HepG2 (cell line): ENCODE results near the gene KDM4E. TPM values are rescaled to one million over a fixed set of nuclear protein-coding genes. Genes with fewer than 3 reads are reported as not detected.

Source experiments
- BRCA1 ChIP-seq: sonication (generic); formaldehyde crosslinking; IDR thresholded peaks from 2 replicates; pipeline ENCODE4 v1.4.0; 2020; ENCODE audit warnings: missing genetic modification reagents
- HOXA5 ChIP-seq: sonication (generic); formaldehyde crosslinking; IDR thresholded peaks from 2 replicates; pipeline ENCODE4 v1.4.0; 2020; ENCODE audit warnings: missing genetic modification reagents
- KLF6 ChIP-seq: IDR thresholded peaks from 2 replicates; pipeline ENCODE4 v1.8.0; 2016; ENCODE audit warnings: missing biosample characterization, missing genetic modification reagents
- LCORL ChIP-seq, 2 experiments: fragments of 450-650 bp in 1 of 2; sonication (generic) in 1 of 2; formaldehyde crosslinking in 1 of 2; IDR thresholded peaks; 2 replicates each; pipeline versions ENCODE4 v1.5.0 to v1.6.1; 2017 to 2020; ENCODE audit warnings: antibody characterized with exemption in 1 of 2, missing genetic modification reagents in 1 of 2
- MEF2D ChIP-seq: sonication (generic); formaldehyde crosslinking; IDR thresholded peaks from 2 replicates; pipeline ENCODE4 v1.5.1; 2020; ENCODE audit warnings: mild to moderate bottlenecking, missing genetic modification reagents
- TEAD3 ChIP-seq: optimal IDR thresholded peaks from 2 replicates; pipeline ENCODE3; 2016; ENCODE audit warnings: borderline replicate concordance
- ZNF235 ChIP-seq: sonication (generic); formaldehyde crosslinking; IDR thresholded peaks from 2 replicates; pipeline ENCODE4 v1.8.1; 2023; ENCODE audit warnings: mild to moderate bottlenecking, missing genetic modification reagents, borderline replicate concordance
- ZNF292 ChIP-seq: sonication (generic); formaldehyde crosslinking; IDR thresholded peaks from 2 replicates; pipeline ENCODE4 v1.8.1; 2022; ENCODE audit warnings: mild to moderate bottlenecking, low read depth, missing genetic modification reagents, borderline replicate concordance
- ZNF558 ChIP-seq: sonication (generic); formaldehyde crosslinking; IDR thresholded peaks from 2 replicates; pipeline ENCODE4 v1.9.0; 2022; ENCODE audit warnings: mild to moderate bottlenecking, missing genetic modification reagents, borderline replicate concordance
- ZNF564 ChIP-seq: sonication (generic); formaldehyde crosslinking; IDR thresholded peaks from 2 replicates; pipeline ENCODE4 v1.8.1; 2023; ENCODE audit warnings: mild to moderate bottlenecking, missing genetic modification reagents
- polyA plus RNA-seq, 8 experiments: library from polyadenylated mRNA; depleted of rRNA in 3 of 8; stranded (reverse) in 7 of 8; unstranded in 1 of 8; fragments of >200 nt; fragmentation: Illumina TruSeq in 4 of 8; extraction: Trizol in 4 of 8; gene quantifications; 2 replicates each; pipeline versions ENCODE4 v1.2.1 to v1.2.3, GENCODE V29; 2011 to 2016; ENCODE audit warnings: low read depth in 4 of 8, missing spikeins in 1 of 8, mixed read lengths in 1 of 8; ENCODE audit not compliant: insufficient read depth in 1 of 8
- total RNA-seq, 5 experiments: library from RNA; depleted of rRNA; stranded (reverse); fragments of >200 nt; fragmentation: Illumina TruSeq; extraction: Trizol; gene quantifications; 2 replicates each; pipeline ENCODE4 v1.2.3, GENCODE V29; 2016; ENCODE audit warnings: low read depth in 1 of 5
- TF ChIP-seq, protein P1 (sequence below): sonication (generic); formaldehyde crosslinking; IDR thresholded peaks from 2 replicates; pipeline ENCODE4 v1.5.0; 2020; ENCODE audit warnings: missing genetic modification reagents
- TF ChIP-seq, protein P2 (sequence below): sonication (generic); formaldehyde crosslinking; IDR thresholded peaks from 2 replicates; pipeline ENCODE4 v1.5.0; 2020; ENCODE audit warnings: mild to moderate bottlenecking, missing genetic modification reagents, moderate library complexity
- TF ChIP-seq, protein P3 (sequence below): sonication (generic); formaldehyde crosslinking; IDR thresholded peaks from 2 replicates; pipeline ENCODE4 v1.4.0; 2020; ENCODE audit warnings: mild to moderate bottlenecking, missing genetic modification reagents, borderline replicate concordance
- TF ChIP-seq, protein P4 (sequence below): sonication (generic); formaldehyde crosslinking; IDR thresholded peaks from 2 replicates; pipeline ENCODE4 v1.9.0; 2021; ENCODE audit warnings: mild to moderate bottlenecking, missing genetic modification reagents
- TF ChIP-seq, protein P5 (sequence below): IDR thresholded peaks from 2 replicates; pipeline ENCODE4 v1.6.1; 2016
- TF ChIP-seq, protein P6 (sequence below): sonication (generic); formaldehyde crosslinking; IDR thresholded peaks from 2 replicates; pipeline ENCODE4 v1.4.0; 2020; ENCODE audit warnings: mild to moderate bottlenecking, missing genetic modification reagents

Gene KDM4E
- total and polyA plus RNA-seq, 2 of the 13 experiments (the other 11 are each of a cell fraction or from before 2014, with no cell fraction given), result not detected

DNA sequence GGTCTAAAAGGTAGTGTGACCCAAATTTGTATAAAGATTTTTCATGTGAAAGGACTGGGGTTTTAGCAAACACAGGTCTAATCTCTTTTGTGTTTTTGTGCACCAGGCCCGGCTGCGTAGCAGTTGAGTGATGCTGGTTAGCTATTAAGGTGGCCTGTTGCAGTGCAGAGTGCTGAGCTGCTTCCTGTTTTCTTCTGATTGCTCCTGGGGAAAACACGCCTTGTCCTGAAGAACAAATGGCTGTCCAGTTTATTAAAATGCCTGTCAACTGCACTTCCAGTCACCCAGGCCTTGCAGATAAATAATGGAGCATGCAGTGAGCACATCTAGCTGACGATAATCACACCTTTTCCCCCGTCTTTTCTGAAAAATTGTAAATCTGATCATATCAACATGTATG is 43.5 kb downstream of the KDM4E start (continued):
- TF ChIP-seq, protein P1, sequence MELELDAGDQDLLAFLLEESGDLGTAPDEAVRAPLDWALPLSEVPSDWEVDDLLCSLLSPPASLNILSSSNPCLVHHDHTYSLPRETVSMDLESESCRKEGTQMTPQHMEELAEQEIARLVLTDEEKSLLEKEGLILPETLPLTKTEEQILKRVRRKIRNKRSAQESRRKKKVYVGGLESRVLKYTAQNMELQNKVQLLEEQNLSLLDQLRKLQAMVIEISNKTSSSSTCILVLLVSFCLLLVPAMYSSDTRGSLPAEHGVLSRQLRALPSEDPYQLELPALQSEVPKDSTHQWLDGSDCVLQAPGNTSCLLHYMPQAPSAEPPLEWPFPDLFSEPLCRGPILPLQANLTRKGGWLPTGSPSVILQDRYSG (CRISPR knock-in tag), result 0 out of 2 replicates have a peak, but pooled peaks have one; percentile 19
- TF ChIP-seq, protein P2, sequence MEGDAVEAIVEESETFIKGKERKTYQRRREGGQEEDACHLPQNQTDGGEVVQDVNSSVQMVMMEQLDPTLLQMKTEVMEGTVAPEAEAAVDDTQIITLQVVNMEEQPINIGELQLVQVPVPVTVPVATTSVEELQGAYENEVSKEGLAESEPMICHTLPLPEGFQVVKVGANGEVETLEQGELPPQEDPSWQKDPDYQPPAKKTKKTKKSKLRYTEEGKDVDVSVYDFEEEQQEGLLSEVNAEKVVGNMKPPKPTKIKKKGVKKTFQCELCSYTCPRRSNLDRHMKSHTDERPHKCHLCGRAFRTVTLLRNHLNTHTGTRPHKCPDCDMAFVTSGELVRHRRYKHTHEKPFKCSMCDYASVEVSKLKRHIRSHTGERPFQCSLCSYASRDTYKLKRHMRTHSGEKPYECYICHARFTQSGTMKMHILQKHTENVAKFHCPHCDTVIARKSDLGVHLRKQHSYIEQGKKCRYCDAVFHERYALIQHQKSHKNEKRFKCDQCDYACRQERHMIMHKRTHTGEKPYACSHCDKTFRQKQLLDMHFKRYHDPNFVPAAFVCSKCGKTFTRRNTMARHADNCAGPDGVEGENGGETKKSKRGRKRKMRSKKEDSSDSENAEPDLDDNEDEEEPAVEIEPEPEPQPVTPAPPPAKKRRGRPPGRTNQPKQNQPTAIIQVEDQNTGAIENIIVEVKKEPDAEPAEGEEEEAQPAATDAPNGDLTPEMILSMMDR, result no peak
- TF ChIP-seq BRCA1 (CRISPR knock-in tag), result 0 out of 2 replicates have a peak, but pooled peaks have one; percentile 75
- TF ChIP-seq, protein P3, sequence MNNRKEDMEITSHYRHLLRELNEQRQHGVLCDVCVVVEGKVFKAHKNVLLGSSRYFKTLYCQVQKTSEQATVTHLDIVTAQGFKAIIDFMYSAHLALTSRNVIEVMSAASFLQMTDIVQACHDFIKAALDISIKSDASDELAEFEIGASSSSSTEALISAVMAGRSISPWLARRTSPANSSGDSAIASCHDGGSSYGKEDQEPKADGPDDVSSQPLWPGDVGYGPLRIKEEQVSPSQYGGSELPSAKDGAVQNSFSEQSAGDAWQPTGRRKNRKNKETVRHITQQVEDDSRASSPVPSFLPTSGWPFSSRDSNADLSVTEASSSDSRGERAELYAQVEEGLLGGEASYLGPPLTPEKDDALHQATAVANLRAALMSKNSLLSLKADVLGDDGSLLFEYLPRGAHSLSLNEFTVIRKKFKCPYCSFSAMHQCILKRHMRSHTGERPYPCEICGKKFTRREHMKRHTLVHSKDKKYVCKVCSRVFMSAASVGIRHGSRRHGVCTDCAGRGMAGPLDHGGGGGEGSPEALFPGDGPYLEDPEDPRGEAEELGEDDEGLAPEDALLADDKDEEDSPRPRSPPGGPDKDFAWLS (CRISPR knock-in tag), result no peak
- peak; percentile 24; the same call in 1 of the 2 replicates for TF ChIP-seq KLF6 (CRISPR knock-in tag)
- no peak for TF ChIP-seq ZNF558 (CRISPR knock-in tag)
- TF ChIP-seq, protein P4, sequence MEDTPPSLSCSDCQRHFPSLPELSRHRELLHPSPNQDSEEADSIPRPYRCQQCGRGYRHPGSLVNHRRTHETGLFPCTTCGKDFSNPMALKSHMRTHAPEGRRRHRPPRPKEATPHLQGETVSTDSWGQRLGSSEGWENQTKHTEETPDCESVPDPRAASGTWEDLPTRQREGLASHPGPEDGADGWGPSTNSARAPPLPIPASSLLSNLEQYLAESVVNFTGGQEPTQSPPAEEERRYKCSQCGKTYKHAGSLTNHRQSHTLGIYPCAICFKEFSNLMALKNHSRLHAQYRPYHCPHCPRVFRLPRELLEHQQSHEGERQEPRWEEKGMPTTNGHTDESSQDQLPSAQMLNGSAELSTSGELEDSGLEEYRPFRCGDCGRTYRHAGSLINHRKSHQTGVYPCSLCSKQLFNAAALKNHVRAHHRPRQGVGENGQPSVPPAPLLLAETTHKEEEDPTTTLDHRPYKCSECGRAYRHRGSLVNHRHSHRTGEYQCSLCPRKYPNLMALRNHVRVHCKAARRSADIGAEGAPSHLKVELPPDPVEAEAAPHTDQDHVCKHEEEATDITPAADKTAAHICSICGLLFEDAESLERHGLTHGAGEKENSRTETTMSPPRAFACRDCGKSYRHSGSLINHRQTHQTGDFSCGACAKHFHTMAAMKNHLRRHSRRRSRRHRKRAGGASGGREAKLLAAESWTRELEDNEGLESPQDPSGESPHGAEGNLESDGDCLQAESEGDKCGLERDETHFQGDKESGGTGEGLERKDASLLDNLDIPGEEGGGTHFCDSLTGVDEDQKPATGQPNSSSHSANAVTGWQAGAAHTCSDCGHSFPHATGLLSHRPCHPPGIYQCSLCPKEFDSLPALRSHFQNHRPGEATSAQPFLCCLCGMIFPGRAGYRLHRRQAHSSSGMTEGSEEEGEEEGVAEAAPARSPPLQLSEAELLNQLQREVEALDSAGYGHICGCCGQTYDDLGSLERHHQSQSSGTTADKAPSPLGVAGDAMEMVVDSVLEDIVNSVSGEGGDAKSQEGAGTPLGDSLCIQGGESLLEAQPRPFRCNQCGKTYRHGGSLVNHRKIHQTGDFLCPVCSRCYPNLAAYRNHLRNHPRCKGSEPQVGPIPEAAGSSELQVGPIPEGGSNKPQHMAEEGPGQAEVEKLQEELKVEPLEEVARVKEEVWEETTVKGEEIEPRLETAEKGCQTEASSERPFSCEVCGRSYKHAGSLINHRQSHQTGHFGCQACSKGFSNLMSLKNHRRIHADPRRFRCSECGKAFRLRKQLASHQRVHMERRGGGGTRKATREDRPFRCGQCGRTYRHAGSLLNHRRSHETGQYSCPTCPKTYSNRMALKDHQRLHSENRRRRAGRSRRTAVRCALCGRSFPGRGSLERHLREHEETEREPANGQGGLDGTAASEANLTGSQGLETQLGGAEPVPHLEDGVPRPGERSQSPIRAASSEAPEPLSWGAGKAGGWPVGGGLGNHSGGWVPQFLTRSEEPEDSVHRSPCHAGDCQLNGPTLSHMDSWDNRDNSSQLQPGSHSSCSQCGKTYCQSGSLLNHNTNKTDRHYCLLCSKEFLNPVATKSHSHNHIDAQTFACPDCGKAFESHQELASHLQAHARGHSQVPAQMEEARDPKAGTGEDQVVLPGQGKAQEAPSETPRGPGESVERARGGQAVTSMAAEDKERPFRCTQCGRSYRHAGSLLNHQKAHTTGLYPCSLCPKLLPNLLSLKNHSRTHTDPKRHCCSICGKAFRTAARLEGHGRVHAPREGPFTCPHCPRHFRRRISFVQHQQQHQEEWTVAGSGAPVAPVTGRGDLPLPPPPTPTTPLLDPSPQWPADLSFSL, result no peak
- TF ChIP-seq, protein P5, sequence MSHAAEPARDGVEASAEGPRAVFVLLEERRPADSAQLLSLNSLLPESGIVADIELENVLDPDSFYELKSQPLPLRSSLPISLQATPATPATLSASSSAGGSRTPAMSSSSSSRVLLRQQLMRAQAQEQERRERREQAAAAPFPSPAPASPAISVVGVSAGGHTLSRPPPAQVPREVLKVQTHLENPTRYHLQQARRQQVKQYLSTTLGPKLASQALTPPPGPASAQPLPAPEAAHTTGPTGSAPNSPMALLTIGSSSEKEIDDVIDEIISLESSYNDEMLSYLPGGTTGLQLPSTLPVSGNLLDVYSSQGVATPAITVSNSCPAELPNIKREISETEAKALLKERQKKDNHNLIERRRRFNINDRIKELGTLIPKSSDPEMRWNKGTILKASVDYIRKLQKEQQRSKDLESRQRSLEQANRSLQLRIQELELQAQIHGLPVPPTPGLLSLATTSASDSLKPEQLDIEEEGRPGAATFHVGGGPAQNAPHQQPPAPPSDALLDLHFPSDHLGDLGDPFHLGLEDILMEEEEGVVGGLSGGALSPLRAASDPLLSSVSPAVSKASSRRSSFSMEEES, result no peak
- no peak for TF ChIP-seq ZNF564 (CRISPR knock-in tag)
- TF ChIP-seq, protein P6, sequence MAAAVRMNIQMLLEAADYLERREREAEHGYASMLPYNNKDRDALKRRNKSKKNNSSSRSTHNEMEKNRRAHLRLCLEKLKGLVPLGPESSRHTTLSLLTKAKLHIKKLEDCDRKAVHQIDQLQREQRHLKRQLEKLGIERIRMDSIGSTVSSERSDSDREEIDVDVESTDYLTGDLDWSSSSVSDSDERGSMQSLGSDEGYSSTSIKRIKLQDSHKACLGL (CRISPR knock-in tag), result no peak
- TF ChIP-seq LCORL (IDR thresholded peaks at IDR 0.05), result no peak
- 0 out of 2 replicates have a peak, but pooled peaks have one; percentile 33 for TF ChIP-seq LCORL (CRISPR knock-in tag; IDR thresholded peaks at IDR 0.05)
- TF ChIP-seq MEF2D (CRISPR knock-in tag), result no peak
- TF ChIP-seq ZNF292 (CRISPR knock-in tag), result peak; percentile 50; the same call in 1 of the 2 replicates
- TF ChIP-seq ZNF235 (CRISPR knock-in tag), result no peak
- peak; percentile 38 for TF ChIP-seq TEAD3
- peak; percentile 44; the same call in 1 of the 2 replicates for TF ChIP-seq HOXA5
